Mesodermal cell (in vitro differentiated cells): ENCODE measurements around the gene DDX18. TPM values are rescaled to one million over a fixed set of nuclear protein-coding genes. Genes with fewer than 3 reads are reported as not detected.

ENCODE experiments used
- H3K27ac ChIP-seq: 2 replicates; pipeline ENCODE4 v1.7.0; 2013; ENCODE audit warnings: mild to moderate bottlenecking, low read depth, low read length, moderate library complexity; ENCODE audit not compliant: severe bottlenecking
- H3K36me3 ChIP-seq: 2 replicates; pipeline ENCODE4 v1.7.1; 2013; ENCODE audit warnings: mild to moderate bottlenecking, low read length, moderate library complexity; ENCODE audit not compliant: control insufficient read depth, insufficient read depth
- H3K4me1 ChIP-seq: one replicate; pipeline ENCODE4 v1.7.1; 2013; ENCODE audit warnings: mild to moderate bottlenecking, low read length; ENCODE audit not compliant: insufficient read depth, control insufficient read depth, poor library complexity, severe bottlenecking
- H3K4me3 ChIP-seq: 2 replicates; pipeline ENCODE4 v1.7.0; 2013; ENCODE audit warnings: low read length, control low read depth, mild to moderate bottlenecking; ENCODE audit not compliant: insufficient read depth, poor library complexity, severe bottlenecking; ENCODE audit errors: extremely low read depth
- H3K9me3 ChIP-seq: 2 replicates; pipeline ENCODE4 v1.7.1; 2013; ENCODE audit warnings: mild to moderate bottlenecking, low read length, moderate library complexity; ENCODE audit not compliant: control insufficient read depth
- WGBS, 2 experiments: methylation state at CpG; one replicate each; pipeline ENCODE4 v1.1.5; 2013; ENCODE audit warnings: missing lambda C conversion rate in 2 of 2; ENCODE audit not compliant: insufficient coverage in 2 of 2; 5-methylcytosine and 5-hydroxymethylcytosine counted together
- polyA plus RNA-seq, 2 experiments: library from polyadenylated mRNA; stranded (reverse); fragments of 50-300 nt; gene quantifications; one replicate each; pipeline ENCODE4 v1.2.3, GENCODE V29; 2013

The DDX18 gene
- polyA plus RNA-seq (2013, experiment 1 of 2): 50.4 TPM
- polyA plus RNA-seq (2013, experiment 2 of 2): 58.8 TPM

DNA sequence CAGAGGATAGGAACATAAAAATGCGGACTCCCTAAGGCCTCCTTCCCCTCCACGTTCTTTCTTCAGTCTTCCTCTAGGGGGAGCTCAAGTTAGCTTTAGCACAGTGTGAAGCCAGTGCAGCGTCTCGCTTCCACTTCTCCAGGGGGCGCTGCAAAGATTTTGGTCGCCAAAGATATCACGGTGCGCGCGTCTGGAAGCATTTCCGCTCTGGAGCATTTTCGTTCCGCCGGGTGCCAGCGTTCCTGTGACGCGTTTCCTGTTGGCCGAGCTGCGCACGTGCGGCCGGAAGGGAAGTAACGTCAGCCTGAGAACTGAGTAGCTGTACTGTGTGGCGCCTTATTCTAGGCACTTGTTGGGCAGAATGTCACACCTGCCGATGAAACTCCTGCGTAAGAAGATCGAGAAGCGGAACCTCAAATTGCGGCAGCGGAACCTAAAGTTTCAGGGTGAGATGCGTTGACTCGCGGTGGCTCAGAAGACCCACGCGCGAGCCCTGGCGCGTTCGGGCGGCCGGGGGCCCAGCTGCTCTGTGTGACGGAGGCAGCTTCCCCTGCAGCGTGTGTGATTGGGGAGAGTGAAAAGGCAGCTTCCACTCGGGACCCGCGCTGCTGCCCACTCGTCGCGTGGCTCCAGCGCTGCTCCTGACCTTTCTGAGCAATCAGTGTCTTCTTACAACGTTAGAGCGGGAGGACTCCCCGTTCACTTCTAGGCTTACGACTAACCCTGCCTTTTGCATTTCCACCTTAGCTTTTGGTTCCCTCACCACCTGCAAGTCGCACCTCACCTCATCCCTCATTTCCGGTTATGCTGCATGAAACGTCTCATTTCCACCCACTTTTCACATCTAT, at the start of gene DDX18:
DDX18 (plus strand) TSS at position 275 of the 848 bp plus-strand sequence; CDS start at position 362, 87 bp downstream.
- Histone ChIP-seq H3K9me3 (no peaks in the 10 kb centered on the region), H3K4me3 (peak within 1 kb of the TSS; percentile 90), H3K27ac (peak within 1 kb of the TSS; percentile 87), H3K36me3 (peaks cover 28% of the 10 kb centered on the region), H3K4me1 (peaks cover 8% of the 10 kb centered on the region)
- 1% methylated on average over 50 to 56 of the region's 57 CpGs for WGBS, 2 experiments

DNA sequence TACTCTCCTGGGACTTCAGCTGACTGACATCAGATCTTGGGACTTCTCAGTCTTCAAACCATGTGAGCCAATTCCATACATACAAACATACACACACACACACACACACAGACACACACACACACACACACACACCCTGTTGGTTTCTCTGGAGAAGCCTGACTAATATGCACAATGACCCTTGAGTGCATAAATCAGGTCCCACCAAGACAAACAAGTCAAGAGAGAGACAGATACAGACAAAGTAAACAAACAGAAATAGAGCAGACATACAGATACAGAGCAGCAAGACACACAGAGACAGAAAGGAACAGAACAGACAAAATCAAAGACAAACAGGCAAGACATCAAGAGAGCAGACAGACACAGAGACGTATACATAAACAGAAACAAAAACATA, 43.8 kb upstream of the DDX18 start:
- H3K9me3 ChIP-seq: no peaks in the 10 kb centered on the region
- no peak overlapping the region for H3K4me3 ChIP-seq
- no peaks in the 10 kb centered on the region for H3K36me3 ChIP-seq
- 80% methylated on average over 1 of the region's 1 CpG; no CpG with 5 or more reads in 1 of the 2 experiments for WGBS, 2 experiments
- no peak overlapping the region for H3K27ac ChIP-seq
- H3K4me1 ChIP-seq: no peaks in the 10 kb centered on the region

DNA sequence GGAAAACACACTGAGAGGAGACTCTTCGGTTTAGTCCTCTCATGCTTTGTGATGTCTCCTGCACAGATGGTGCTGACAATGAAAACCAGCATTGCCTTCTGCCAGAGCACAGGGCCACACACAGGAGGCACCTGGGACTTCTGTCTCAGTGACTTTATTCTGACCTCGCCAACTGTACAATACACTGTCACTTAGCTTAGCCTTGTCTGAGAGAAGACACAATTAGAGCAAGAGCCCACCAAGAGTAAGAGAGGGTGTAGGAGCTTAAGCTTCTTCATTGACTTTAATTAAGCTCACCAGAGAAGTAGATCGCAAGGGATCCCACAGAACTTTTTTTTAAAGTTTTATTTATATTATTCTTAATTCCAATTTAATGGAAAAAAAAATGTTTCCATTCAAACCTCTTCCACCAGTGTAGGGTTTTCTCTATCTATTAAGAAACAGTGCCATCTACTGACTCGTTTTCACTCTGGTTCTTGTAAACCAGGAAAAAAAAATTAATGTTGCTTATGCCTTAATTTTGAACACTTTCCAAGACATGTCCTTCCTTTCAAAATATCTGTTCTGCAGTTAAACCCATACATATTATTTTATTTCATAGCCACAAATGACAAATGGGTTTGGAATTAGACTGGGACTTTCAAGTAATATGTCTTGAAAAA, 42.4 kb upstream of the DDX18 start:
- Histone ChIP-seq H3K36me3 (no peaks in the 10 kb centered on the region), H3K4me3 (no peak overlapping the region), H3K9me3 (no peaks in the 10 kb centered on the region), H3K4me1 (no peaks in the 10 kb centered on the region), H3K27ac (no peak overlapping the region)
- 92 to 94% methylated on average over 1 to 2 of the region's 4 CpGs for WGBS, 2 experiments

DNA sequence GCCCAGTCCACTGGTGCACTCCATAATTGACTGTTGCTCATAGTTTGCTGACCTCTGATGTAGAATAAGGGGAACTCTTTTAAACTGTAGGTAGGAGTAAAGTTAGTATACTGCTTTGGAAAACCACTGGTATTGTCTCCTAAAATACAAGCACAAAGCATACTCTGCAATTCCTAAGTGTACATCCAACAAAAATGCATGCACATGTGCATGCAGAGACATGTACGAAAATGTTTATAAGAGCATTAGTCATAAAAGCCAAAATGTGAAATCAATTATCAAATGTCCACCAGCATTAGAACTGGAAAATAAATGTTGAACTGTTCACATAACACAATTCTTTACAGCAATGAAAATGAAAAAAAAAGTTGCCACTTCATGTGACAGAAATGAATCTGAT, 39.8 kb upstream of the DDX18 start:
- no CpG with 5 or more reads among the region's 1 CpG for WGBS, 2 experiments
- Histone ChIP-seq H3K4me1 (no peaks in the 10 kb centered on the region), H3K27ac (no peak overlapping the region), H3K36me3 (no peaks in the 10 kb centered on the region), H3K9me3 (no peaks in the 10 kb centered on the region), H3K4me3 (no peak overlapping the region)

DNA sequence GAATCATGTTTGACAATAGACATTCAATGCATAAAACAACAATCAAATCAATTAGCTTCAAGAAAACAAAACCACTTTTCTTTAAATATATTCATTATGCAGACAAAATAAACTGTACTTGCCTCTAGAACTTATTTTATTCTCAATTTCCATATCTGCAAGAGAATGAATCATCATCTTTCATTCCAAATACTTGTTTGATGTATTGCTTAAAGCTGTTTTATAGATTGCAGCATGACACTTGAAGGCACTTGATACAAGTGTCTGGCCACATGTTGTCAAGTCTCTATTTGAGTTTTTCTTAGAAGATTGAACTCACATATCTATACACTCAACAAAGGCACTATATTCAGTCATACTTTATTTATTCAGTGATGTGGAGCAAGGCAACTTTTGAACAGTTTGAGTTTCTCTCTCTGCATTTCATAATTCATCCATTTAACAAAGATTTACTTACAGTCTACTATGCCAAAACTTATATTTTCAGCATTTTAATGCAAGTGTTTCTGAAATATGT, 38.7 kb upstream of the DDX18 start:
- Histone ChIP-seq H3K4me1 (no peaks in the 10 kb centered on the region), H3K4me3 (no peak overlapping the region), H3K9me3 (no peaks in the 10 kb centered on the region), H3K36me3 (no peaks in the 10 kb centered on the region), H3K27ac (no peak overlapping the region)

DNA sequence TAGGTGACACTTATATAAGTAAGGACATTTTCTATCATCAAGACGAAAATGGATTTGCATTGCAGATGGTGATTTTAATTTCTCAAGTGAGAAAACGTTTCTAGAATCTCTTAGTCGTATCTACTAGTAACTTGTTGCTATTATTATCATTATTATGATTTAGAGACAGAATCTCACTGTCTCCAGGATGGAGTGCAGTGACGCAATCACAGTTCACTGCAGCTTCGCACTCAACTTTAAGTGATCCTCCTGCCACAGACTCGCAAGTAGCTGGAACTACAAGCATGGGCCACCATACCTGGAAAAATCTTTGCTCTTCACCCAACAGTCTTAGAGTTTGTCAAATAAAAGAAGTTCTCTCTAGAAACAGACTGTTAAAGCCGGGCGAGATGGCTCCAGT, 37.6 kb upstream of the DDX18 start:
- H3K27ac ChIP-seq: no peak overlapping the region
- no peaks in the 10 kb centered on the region for H3K36me3 ChIP-seq
- no peaks in the 10 kb centered on the region for H3K9me3 ChIP-seq
- H3K4me3 ChIP-seq: no peak overlapping the region
- H3K4me1 ChIP-seq: no peaks in the 10 kb centered on the region
- 80% methylated on average over 3 of the region's 8 CpGs; no CpG with 5 or more reads in 1 of the 2 experiments for WGBS, 2 experiments

DNA sequence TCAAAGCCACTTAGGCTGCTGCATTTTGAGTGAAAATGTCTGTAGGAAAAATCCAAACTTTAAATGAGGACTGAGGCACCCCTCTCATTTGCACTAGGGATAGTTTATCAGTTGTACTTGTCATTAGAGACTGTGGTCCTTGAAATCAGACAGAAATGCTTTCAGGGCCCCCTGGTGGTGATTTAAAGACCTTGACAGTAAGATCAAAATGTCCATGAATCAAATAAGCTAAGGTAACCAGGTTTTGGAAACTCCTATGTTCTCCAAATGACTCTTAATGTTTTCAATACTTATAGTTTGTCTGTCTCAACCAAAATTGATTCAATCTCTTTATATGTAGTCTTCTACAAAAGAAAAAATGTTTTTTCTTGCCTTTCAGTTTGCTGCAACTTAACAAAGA, 28.8 kb upstream of the DDX18 start:
- no peaks in the 10 kb centered on the region for H3K36me3 ChIP-seq
- H3K9me3 ChIP-seq: no peaks in the 10 kb centered on the region
- H3K27ac ChIP-seq: no peak overlapping the region
- no peak overlapping the region for H3K4me3 ChIP-seq
- H3K4me1 ChIP-seq: no peaks in the 10 kb centered on the region

DNA sequence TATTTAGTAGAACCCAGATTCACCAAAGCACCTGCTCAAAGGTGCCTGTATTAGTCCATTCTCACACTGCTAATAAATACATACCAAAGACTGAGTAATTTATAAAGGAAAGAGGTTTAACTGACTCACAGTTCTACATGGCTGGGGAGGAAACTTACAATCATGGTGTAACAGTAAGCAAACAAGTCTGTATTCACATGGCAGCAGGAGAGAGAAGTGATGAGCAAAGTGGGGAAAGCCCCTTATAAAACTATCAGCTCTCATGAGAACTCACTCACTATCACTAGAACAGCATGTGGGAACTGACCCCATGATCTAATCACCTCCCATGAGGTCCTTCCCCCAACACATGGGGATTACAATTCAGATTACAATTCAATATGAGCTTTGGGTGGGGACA, 28.0 kb upstream of the DDX18 start:
- no peaks in the 10 kb centered on the region for H3K9me3 ChIP-seq
- H3K27ac ChIP-seq: no peak overlapping the region
- no peaks in the 10 kb centered on the region for H3K4me1 ChIP-seq
- no peak overlapping the region for H3K4me3 ChIP-seq
- H3K36me3 ChIP-seq: no peaks in the 10 kb centered on the region

DNA sequence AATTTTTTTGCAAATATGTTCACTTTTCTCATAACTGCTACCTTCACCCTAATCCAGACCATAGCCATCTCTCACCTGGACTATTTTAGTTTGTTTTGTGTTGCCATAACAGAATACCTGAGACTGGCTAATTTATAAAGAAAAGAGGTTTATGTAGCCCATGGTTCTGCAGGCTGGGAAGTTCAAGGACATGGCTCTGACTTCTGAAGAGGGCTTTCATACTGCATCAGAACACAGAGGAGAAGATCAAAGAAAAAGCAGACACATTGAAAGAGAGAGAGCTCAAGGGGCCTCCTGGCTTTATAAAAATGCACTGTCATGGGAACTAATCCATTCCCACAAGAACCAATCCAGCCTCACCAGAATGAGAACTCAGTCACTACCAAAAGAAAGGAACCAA, 25.0 kb upstream of the DDX18 start:
- Histone ChIP-seq H3K4me3 (no peak overlapping the region), H3K4me1 (no peaks in the 10 kb centered on the region), H3K9me3 (no peaks in the 10 kb centered on the region), H3K36me3 (no peaks in the 10 kb centered on the region), H3K27ac (no peak overlapping the region)

DNA sequence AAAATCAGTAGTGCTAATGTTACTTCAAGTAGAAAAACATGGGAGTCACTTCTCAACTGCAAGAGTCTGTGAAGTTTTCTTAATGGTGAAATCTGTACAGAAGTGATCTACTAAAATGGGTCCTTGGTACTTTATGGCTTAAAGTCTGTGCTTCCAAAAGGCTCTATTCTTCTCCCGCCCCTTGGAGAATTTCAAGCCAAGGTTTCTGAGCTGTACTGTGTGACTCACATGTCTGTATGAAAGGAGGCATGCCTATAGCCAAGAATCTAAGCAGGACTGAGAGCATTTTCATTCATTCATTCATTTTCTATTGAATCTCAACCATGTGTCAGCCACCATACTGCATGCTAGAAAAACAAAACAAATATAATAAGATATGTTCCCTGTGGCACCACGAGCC, 19.8 kb upstream of the DDX18 start:
- no peaks in the 10 kb centered on the region for H3K9me3 ChIP-seq
- 60 to 80% methylated on average over 1 of the region's 2 CpGs for WGBS, 2 experiments
- H3K27ac ChIP-seq: no peak overlapping the region
- H3K36me3 ChIP-seq: no peaks in the 10 kb centered on the region
- no peak overlapping the region for H3K4me3 ChIP-seq
- H3K4me1 ChIP-seq: no peaks in the 10 kb centered on the region

DNA sequence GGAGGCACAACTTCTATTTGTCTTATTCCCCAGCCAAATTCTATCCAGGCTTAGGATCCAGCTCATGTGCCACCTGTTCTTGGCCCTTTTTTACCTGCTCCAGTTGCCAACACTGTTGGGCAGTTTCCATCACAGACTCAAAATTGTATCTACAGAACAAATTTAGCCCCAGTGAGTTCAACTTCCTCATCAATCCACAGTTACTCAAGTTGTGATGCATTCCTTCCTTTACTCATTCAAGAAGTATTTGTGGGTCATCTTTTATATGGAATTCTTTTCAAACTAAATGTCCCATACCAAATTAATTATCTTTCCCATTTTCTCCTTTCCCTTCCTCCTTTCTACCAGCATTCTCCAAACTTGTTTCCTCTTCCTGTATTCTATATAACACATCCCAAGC, 12.7 kb upstream of the DDX18 start:
- Histone ChIP-seq H3K36me3 (no peaks in the 10 kb centered on the region), H3K4me3 (no peak overlapping the region), H3K9me3 (no peaks in the 10 kb centered on the region), H3K27ac (no peak overlapping the region), H3K4me1 (no peaks in the 10 kb centered on the region)
